ENCODE measurements around the gene FKBP1A.

FKBP1A gene

DNA sequence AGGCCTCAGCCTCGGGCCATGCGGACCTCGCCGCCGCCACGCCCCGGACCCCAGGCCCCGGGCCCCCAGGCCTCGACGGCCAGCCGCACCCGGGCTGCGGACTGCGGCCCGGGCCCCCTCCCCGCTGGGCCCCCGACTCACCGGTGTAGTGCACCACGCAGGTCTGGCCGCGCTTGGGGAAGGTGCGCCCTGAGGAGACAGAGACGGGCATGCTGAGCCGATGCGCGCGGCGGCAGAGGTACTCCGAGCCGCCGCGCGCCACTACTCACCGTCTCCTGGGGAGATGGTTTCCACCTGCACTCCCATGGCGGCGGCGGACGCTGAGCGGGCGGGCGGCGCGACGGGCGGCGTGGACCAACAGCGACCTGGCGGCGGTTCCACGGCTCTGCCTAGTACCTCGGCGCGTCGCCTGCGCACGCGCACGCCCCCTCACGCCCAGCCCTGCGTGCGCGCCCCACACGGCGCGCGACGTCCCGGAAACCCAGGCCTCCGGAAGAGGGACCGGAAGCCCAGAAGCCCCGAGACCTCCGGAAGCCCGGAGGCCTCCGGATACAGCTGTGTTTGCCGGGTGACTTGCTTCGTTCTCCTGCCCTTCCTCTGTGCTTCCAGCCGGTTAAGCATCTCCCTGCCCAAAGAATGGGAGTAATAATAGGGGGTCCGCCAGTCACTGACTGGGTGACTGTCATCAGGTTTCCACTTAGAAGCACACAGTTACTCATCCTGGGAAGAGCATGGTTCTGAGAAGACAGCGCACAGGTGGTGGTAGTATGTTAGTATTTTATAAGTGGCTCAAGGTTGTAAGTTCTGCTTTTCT, at the start of gene FKBP1A:
TSS of gene FKBP1A (minus strand) at position 362 of the 814 bp plus-strand sequence. CDS start at position 306, 56 bp downstream.
- peak; percentile 89 for DNase-seq (ENCODE audit: low spot score)

- no peak for DNase-seq (ENCODE audit: low spot score)
These were observed 49.5 kb upstream of the FKBP1A start for GRCh38 chr20:1442304-1442703.

GRCh38 chr20:1441133-1441532, 48.3 kb upstream of the FKBP1A start:
- DNase-seq (ENCODE audit: low spot score) = no peak

- DNase-seq (ENCODE audit: low spot score) = peak; percentile 5
These were observed 47.2 kb upstream of the FKBP1A start for GRCh38 chr20:1440024-1440423.

- no peak for DNase-seq (ENCODE audit: low spot score)
These were observed 45.5 kb upstream of the FKBP1A start for GRCh38 chr20:1438361-1438760.

DNA sequence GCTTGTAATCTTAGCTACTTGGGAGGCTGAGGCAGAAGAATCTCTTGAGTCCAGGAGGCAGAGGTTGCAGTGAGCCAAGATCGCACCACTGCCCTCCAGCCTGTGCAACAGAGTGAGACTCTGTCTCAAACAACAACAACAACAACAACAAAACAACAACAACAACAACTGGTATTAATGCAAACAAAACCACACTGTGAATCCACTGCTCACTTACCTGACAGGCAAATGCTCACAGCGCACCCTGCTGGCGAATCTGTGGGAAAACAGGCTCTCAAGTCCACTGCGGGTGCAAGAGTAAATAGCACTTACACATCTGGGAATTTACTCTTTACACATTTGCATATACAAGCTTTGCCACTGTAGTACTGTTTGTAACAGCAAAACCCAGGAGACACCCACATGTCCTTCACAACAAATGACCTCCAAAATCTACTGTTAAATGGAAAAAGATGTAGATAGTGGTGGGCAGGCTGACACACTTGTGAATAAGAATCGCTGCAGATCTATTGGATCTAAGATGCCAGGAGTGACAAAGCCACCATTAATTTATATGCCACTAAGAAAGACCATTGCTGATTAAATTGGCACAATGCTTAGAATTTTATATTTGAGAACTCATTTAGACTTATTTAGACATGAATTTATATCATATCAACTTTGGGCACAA, 44.5 kb upstream of the FKBP1A start:
- peak; percentile 72 for DNase-seq (ENCODE audit: low spot score)

DNA sequence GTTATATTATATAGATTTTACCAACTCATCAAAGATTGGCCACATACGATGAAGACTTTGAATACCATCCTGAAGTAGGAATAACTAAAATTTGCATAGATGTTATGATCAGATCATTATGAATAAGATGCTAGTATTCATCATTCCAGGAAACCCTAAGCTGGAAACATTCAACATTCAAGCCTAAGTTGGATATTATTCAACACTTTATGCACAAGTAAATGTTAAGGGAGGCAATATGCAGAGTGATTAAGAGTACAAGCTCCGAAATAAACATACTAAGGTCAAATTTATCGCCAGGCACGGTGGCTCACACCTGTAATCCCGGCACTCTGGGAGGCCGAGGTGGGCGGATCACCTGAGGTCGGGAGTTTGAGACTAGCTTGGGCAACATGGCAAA, 43.4 kb upstream of the FKBP1A start:
- no peak for DNase-seq (ENCODE audit: low spot score)

DNA sequence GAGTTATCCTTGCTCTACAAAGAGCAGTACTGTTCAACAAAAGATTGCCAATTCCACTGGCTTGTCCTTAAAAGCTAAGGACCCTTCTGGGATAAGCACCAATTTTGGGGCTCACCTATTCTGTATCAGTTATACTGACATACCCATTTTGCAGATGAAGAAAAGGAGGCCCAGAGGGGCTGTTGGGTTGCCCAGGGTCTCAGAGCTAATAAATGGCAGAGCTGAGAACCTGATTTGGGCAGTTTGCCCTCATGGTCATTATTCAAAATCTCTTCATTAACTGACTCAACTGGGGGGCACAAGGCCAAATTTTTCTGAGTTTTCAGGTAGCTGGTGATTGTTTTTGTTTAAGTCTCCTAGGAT, 42.5 kb upstream of the FKBP1A start:
- no peak for DNase-seq (ENCODE audit: low spot score)

DNA sequence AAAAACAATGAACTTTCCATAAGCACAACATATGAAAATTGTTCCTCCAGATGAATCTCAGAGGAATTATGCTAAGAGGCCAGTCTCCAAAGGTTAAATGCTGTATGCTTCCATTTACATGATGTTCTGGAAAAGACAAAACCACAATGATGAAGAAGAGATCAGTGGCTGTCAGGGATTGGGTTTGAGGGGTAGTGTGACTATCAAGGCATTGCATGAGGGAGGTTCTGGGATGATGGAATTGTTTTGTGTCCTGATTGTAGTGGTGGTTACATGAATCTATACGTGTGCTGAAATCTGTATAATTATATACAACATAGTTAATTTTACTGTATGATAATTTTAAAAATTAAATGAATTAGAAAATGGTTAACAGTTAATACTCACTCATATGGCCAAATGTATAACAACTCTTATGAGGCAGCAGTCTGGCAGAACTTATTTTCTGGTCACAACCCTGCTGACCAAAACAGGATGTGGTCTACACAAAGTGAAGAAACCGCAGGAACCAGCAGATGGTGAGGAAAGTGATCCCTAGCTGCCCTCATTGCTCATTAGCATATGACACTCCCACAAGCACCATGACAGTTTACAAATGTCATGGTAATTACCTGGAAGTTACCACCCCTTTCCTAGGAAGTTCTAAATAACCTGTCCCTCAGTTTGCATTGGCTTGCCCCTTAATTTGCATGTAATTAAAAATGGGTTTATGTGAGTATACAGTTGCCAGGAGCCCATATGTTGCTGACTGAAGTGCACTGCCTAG, 41.9 kb upstream of the FKBP1A start:
- DNase-seq (ENCODE audit: low spot score) = peak; percentile 12

- no peak for DNase-seq (ENCODE audit: low spot score)
These were observed 38.3 kb upstream of the FKBP1A start for GRCh38 chr20:1431158-1431557.

DNA sequence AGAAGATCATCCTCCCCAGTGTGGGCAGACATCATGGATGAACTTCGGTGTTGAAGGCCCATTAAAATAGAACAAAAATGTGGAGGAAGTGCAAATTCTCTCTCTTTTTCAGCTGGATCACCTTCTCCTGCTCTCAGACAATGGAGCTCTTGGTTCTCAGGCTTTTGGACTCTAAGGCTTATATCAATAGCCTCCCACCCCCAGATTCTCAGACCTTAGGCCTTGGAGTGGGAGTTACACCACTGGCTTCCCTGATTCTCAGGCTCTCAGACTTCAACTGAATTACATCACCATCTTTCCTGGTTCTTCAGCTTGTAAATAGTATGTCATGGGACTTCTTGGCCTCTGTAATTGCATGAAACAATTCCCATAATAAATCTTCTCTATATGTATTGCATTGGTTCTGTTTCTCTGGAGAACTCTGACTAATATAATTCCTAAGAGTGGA, 37.2 kb upstream of the FKBP1A start:
- no peak for DNase-seq (ENCODE audit: low spot score)

- no peak for DNase-seq (ENCODE audit: low spot score)
These were observed 36.4 kb upstream of the FKBP1A start for GRCh38 chr20:1429143-1429728.

- DNase-seq (ENCODE audit: low spot score) = no peak
These were observed 34.7 kb upstream of the FKBP1A start for GRCh38 chr20:1427457-1428054.

DNA sequence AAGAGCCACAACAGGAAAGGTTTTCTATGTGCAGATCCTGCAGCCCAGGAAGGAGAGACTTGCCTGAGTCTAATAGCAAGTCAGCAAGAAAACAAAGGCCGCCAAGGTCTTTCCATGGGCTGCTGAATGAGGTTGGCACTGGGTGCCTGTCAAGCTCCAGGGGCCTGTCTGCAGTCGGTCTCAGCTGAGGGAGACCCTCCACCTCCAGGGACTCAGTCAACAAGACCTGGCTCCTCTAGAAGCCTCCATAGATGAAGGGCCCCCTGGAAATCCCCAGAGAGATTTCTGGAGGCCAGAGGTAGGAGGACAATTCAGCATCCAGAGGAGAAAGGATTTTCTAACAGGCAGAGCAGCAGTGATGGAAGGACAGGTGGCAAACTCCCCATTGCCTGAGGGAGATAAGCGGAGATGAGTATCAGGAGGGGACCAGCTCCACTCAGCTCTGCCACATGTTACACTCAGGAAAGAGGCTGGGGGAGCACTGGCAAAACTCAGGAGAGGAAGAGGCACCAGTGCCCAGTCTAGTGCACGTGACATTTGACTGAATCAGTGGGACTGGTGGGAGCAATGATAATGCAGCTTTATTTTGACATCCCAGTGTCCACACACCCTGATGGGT, 33.5 kb upstream of the FKBP1A start:
- no peak for DNase-seq (ENCODE audit: low spot score)

- no peak for DNase-seq (ENCODE audit: low spot score)
These were observed 31.5 kb upstream of the FKBP1A start for GRCh38 chr20:1424336-1424735.

DNA sequence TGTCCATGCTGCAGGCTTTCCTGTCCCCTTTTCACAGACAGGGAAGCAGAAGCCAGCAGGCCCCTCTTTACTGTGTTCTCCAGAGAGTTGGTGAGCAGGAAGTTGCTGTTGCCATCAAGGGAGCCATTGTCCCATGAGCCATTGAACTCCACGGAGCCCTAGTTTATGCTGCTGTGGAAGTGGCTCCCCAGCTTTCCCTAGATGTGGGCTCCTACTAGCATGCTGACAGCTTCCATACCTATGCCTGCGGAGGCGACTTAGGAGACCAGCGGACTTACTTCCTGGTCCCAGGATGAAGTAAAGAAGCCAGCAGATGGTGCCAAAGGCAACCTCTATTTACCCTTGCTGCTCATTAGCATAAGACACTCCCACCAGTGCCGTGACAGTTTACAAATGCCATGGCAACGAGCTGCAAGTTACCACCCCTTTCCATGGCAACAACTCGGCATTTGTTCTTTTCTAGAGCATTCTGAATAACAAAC, 30.8 kb upstream of the FKBP1A start:
- DNase-seq (ENCODE audit: low spot score) = peak; percentile 56

GRCh38 chr20:1423206-1423605, 30.4 kb upstream of the FKBP1A start:
- no peak for DNase-seq (ENCODE audit: low spot score)

DNA sequence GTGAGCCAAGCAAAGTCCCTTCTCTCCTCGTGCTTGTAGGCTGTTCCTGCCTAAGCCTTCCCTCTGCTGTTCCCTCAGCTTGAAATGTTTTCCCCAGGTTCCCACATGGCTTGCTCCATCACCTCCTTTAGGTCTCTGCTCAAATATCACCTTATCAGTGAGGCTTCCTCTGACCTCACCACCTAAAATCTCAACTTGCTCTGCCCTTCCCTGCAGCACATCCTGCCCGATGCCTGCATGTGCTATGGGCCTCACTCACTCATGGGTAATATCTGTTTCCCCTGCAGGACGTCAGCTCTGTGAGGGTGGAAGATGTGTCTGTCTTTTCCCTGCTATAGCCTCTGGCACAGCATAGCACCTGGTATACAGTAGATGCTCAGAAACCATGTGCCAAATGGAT, 29.9 kb upstream of the FKBP1A start:
- no peak for DNase-seq (ENCODE audit: low spot score)

GRCh38 chr20:1420066-1420465, 27.2 kb upstream of the FKBP1A start:
- DNase-seq (ENCODE audit: low spot score) = no peak

GRCh38 chr20:1418350-1418749, 25.5 kb upstream of the FKBP1A start:
- DNase-seq (ENCODE audit: low spot score) = no peak

DNA sequence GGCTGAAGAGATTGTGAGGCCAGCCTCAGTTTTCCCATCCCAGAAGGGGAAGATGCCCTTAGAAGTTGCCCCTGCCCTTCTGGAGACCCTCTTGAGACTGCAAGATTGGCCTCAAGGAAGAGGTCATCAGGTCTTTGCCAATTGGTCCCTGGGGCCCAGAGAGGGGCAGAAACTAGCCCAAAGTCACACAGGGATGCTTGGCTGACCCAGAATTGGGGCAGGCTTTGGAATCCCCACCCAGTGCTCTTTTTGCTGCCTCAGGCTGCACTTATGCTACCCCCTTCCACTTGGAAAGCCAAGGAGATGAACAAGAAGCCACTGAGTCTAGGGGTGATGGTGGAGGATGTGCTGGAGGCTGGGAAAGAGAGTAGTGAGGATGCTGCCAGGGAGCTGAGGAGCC, 24.9 kb upstream of the FKBP1A start:
- no peak for DNase-seq (ENCODE audit: low spot score)

Data from hematopoietic multipotent progenitor cell treated with erythropoietin and hydrocortisone succinate and interleukin-3 and kit ligand, for 15 days (in vitro differentiated cells).